T-helper 1 cell treated with Interleukin-12 subunit alpha and Interleukin-12 subunit beta and Interleukin-4 antibody, amounts not matched to agents 30 μg/mL and 1 μg/mL, for 36 hours (primary cell): Measurements from ENCODE around the gene EMX2.

Source experiments
- H3K27ac Mint-ChIP-seq: one replicate; pipeline ENCODE4 v1.8.0; 2021; ENCODE audit warnings: mild to moderate bottlenecking, mixed read lengths
- H3K27me3 Mint-ChIP-seq: one replicate; pipeline ENCODE4 v1.8.0; 2021; ENCODE audit warnings: low read depth, mixed read lengths
- H3K36me3 Mint-ChIP-seq: one replicate; pipeline ENCODE4 v1.8.0; 2021; ENCODE audit warnings: low read depth, mixed read lengths
- H3K4me1 Mint-ChIP-seq: one replicate; pipeline ENCODE4 v1.8.0; 2021; ENCODE audit warnings: low read depth, mixed read lengths
- H3K4me3 Mint-ChIP-seq: one replicate; pipeline ENCODE4 v1.8.0; 2021; ENCODE audit warnings: mild to moderate bottlenecking, moderate library complexity, mixed read lengths
- H3K9me3 Mint-ChIP-seq: one replicate; pipeline ENCODE4 v1.8.0; 2021; ENCODE audit warnings: mixed read lengths

EMX2 gene

DNA sequence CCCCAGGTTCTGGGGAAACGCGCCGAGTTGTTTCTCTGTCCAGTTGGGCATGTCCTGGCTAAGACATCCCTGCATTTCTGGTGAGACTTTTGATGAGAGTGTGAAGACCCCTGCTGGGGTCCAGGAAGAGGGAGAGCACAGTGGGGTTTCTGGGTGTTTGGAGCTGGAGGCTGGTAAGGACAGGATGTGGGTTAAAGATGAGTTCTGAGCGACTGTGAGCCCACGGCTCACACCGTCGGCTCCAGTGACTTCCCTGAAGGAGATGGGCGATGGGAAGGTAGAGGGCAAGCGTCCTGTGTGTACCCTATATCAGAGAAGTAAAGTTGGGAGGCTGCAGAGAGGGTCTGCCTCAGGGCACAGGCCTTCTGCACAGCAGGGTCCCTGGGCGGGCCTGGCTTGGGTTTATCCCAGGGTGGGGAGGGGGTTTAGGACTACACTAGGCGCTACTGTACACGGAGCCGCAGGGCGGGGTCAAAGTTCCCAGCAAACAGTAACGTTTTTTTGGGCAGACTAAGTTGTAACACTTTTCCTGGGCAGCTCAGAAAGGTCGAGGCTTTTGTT is 3.6 kb downstream of the EMX2 start:
- Mint-ChIP-seq H3K9me3 (no peaks in the 10 kb centered on the region), H3K4me1 (peaks cover 15% of the 10 kb centered on the region), H3K4me3 (no peak overlapping the region), H3K27me3 (peaks cover 90% of the 10 kb centered on the region), H3K27ac (no peak overlapping the region), H3K36me3 (peaks cover 8% of the 10 kb centered on the region)

GRCh38 chr10:117546581-117547015 is 4.1 kb downstream of the EMX2 start:
- H3K9me3 Mint-ChIP-seq: no peaks in the 10 kb centered on the region
- H3K27me3 Mint-ChIP-seq: peaks cover 90% of the 10 kb centered on the region
- H3K27ac Mint-ChIP-seq: no peak overlapping the region
- H3K36me3 Mint-ChIP-seq: peaks cover 8% of the 10 kb centered on the region
- no peak overlapping the region for H3K4me3 Mint-ChIP-seq
- peaks cover 14% of the 10 kb centered on the region for H3K4me1 Mint-ChIP-seq

- no peaks in the 10 kb centered on the region for H3K9me3 Mint-ChIP-seq
- H3K4me3 Mint-ChIP-seq: no peak overlapping the region
- H3K4me1 Mint-ChIP-seq: peaks cover 13% of the 10 kb centered on the region
- H3K27me3 Mint-ChIP-seq: peaks cover 94% of the 10 kb centered on the region
- H3K36me3 Mint-ChIP-seq: peaks cover 9% of the 10 kb centered on the region
- peak overlapping the region; percentile 63 for H3K27ac Mint-ChIP-seq
Measured at GRCh38 chr10:117547016-117547715, 4.6 kb downstream of the EMX2 start.

- Mint-ChIP-seq H3K27ac (peak overlapping the region; percentile 63), H3K27me3 (peaks cover 95% of the 10 kb centered on the region), H3K9me3 (no peaks in the 10 kb centered on the region), H3K4me3 (peak overlapping the region; percentile 2), H3K36me3 (peaks cover 9% of the 10 kb centered on the region), H3K4me1 (peaks cover 13% of the 10 kb centered on the region)
Measured at GRCh38 chr10:117547716-117548668, 5.4 kb downstream of the EMX2 start.

DNA sequence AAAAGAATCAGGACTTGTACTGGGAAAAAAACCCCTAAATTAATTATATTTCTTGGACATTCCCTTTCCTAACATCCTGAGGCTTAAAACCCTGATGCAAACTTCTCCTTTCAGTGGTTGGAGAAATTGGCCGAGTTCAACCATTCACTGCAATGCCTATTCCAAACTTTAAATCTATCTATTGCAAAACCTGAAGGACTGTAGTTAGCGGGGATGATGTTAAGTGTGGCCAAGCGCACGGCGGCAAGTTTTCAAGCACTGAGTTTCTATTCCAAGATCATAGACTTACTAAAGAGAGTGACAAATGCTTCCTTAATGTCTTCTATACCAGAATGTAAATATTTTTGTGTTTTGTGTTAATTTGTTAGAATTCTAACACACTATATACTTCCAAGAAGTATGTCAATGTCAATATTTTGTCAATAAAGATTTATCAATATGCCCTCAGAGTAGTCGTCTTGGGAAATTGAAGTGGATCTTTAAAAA is 6.6 kb downstream of the EMX2 start:
- Mint-ChIP-seq H3K4me1 (peaks cover 13% of the 10 kb centered on the region), H3K27me3 (peaks cover 95% of the 10 kb centered on the region), H3K27ac (no peak overlapping the region), H3K4me3 (no peak overlapping the region), H3K36me3 (peaks cover 10% of the 10 kb centered on the region), H3K9me3 (no peaks in the 10 kb centered on the region)

DNA sequence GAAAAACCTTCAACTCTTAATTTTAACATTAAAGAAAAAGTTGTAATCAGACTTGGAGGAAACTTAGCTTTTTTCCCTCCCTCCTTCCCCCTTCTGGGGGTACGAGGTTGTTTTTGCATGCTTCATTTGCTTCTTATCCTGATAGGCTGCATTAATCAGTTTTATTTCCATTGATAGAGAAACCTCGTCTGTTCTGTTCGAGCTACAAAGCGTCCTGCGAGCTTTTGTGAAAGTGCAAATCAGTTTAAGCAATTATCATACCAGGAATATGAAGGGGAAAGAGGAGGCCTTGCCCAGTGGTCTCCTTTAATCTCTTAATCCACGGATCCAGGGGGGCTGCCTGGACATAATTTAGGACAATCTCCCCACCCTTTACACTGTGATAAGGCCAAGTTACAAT is 7.5 kb downstream of the EMX2 start:
- Mint-ChIP-seq H3K27ac (no peak overlapping the region), H3K9me3 (no peaks in the 10 kb centered on the region), H3K27me3 (peaks cover 95% of the 10 kb centered on the region), H3K4me1 (peaks cover 8% of the 10 kb centered on the region), H3K4me3 (no peak overlapping the region), H3K36me3 (peaks cover 11% of the 10 kb centered on the region)

DNA sequence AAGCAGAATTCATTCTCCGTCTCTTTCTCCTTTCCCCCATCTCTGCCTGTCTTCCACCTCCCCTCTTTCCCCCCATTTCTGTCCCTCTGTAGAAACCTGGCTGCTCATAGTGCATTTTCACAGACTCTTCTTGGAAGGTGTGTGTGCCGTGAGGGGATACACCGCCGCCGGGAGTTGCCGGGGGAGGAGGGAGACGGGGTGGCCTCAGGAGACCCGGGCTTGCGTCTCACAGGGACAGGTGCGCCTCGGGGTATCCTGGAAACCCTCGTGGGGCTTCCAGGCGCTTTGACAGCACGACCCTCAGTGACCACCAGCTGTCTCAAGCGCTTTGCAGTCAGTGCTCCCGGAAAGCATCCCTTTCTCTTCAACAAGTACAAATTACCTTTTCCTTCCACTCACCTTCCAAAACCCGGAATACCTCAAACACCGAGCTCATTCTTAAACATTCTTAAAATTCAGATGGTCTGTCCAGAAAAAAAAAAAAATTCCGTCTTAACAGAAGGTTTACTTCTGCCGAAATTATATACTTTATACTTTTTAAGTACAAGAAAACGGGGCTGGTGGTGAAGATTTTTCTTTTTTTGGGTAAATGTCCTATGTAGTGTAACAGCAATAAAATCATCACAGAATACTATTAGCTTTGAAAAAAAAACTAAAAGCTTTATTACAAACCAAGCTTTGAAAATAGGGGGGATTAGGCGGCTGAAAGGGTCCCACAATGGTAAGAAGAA is 8.2 kb downstream of the EMX2 start:
- no peak overlapping the region for H3K4me3 Mint-ChIP-seq
- H3K4me1 Mint-ChIP-seq: peaks cover 8% of the 10 kb centered on the region
- peaks cover 99% of the 10 kb centered on the region for H3K27me3 Mint-ChIP-seq
- H3K27ac Mint-ChIP-seq: no peak overlapping the region
- no peaks in the 10 kb centered on the region for H3K9me3 Mint-ChIP-seq
- H3K36me3 Mint-ChIP-seq: peaks cover 11% of the 10 kb centered on the region

GRCh38 chr10:117551330-117552155 is 9.0 kb downstream of the EMX2 start:
- H3K4me3 Mint-ChIP-seq: no peak overlapping the region
- H3K9me3 Mint-ChIP-seq: no peaks in the 10 kb centered on the region
- peaks cover 8% of the 10 kb centered on the region for H3K36me3 Mint-ChIP-seq
- no peak overlapping the region for H3K27ac Mint-ChIP-seq
- peaks cover 5% of the 10 kb centered on the region for H3K4me1 Mint-ChIP-seq
- H3K27me3 Mint-ChIP-seq: peaks cover 91% of the 10 kb centered on the region

GRCh38 chr10:117552156-117552631 is 9.6 kb downstream of the EMX2 start:
- Mint-ChIP-seq H3K9me3 (no peaks in the 10 kb centered on the region), H3K27me3 (peaks cover 84% of the 10 kb centered on the region), H3K4me3 (no peak overlapping the region), H3K36me3 (peaks cover 8% of the 10 kb centered on the region), H3K27ac (peak overlapping the region; percentile 33), H3K4me1 (peaks cover 5% of the 10 kb centered on the region)

GRCh38 chr10:117552701-117553141 is 10.2 kb downstream of the EMX2 start:
- Mint-ChIP-seq H3K27ac (peak overlapping the region; percentile 33), H3K36me3 (peaks cover 8% of the 10 kb centered on the region), H3K9me3 (no peaks in the 10 kb centered on the region), H3K4me1 (peaks cover 5% of the 10 kb centered on the region), H3K27me3 (peaks cover 79% of the 10 kb centered on the region), H3K4me3 (no peak overlapping the region)

GRCh38 chr10:117553142-117553814 is 10.7 kb downstream of the EMX2 start:
- H3K27me3 Mint-ChIP-seq: peaks cover 74% of the 10 kb centered on the region
- no peak overlapping the region for H3K4me3 Mint-ChIP-seq
- H3K36me3 Mint-ChIP-seq: peaks cover 5% of the 10 kb centered on the region
- no peak overlapping the region for H3K27ac Mint-ChIP-seq
- H3K9me3 Mint-ChIP-seq: no peaks in the 10 kb centered on the region
- peaks cover 2% of the 10 kb centered on the region for H3K4me1 Mint-ChIP-seq

- H3K4me3 Mint-ChIP-seq: no peak overlapping the region
- H3K27ac Mint-ChIP-seq: peak overlapping the region; percentile 64
- peaks cover 68% of the 10 kb centered on the region for H3K27me3 Mint-ChIP-seq
- H3K36me3 Mint-ChIP-seq: peaks cover 3% of the 10 kb centered on the region
- no peaks in the 10 kb centered on the region for H3K9me3 Mint-ChIP-seq
- peaks cover 2% of the 10 kb centered on the region for H3K4me1 Mint-ChIP-seq
Measured at GRCh38 chr10:117553815-117554172, 11.2 kb downstream of the EMX2 start.
